ENCODE measurements around the gene DNAJC30. TPM values are rescaled to one million over a fixed set of nuclear protein-coding genes. Genes with fewer than 3 reads are reported as not detected.

DNAJC30 gene
- total and polyA plus RNA-seq, 2 donors (not counting 1 experiment from before 2014, with no cell fraction given) = 6.6 to 15.5 TPM

DNA sequence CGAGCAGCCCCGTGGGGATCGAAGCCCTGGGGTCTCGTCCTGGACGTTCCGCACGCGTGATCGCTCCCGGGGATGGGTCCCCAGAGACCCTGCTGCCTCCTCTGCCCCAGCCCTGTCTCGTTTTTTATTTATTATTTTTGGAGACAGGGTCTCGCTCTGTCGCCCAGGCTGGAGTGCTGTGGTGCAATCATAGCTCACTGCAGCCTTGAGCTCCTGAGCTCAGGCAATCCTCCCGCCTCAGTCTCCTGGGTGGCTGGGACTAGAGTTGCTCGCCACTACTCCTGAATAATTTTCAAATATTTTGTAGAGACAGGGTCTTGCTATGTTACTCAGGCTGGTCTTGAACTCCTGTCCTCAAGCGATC lies 36.5 kb upstream of the DNAJC30 start:
- peaks cover 20% of the 10 kb centered on the region for H3K4me1 Mint-ChIP-seq
- ATAC-seq (ENCODE audit: low read depth) = no peak
- POLR2A ChIA-PET = interaction anchor here (0.9 kb wide), 1 partner anchor 123 kb away, joined by 5 read pairs; no protein-coding TSS in a partner anchor

More for the DNA sequence above, 36.5 kb upstream of the DNAJC30 start:
- H3K9me3 ChIP-seq (ENCODE audit: control extremely low read depth in 1 of 3, control insufficient read depth in 2 of 3, insufficient read depth in 1 of 3, low read length in 2 of 3) = peaks cover 0 to 11% (median 0%) of the 10 kb centered on the region in 3 donors
- H3K27ac Mint-ChIP-seq = peak overlapping the region; percentile 37
- H2AFZ ChIP-seq (ENCODE audit: insufficient read depth, low read depth, low read length, poor library complexity, severe bottlenecking) = no peak overlapping the region
- peaks cover 12% of the 10 kb centered on the region for H4K20me1 ChIP-seq (ENCODE audit: control insufficient read depth, insufficient read depth, low read length, poor library complexity, severe bottlenecking)
- peak overlapping the region; percentile 97 for H3K4me2 ChIP-seq (replicated peaks; ENCODE audit: low read depth, low read length, poor library complexity, severe bottlenecking)
- H3K27me3 ChIP-seq (replicated peaks in 1 of 4; ENCODE audit: control extremely low read depth in 1 of 4, control insufficient read depth in 3 of 4, insufficient read depth in 4 of 4, low read length in 3 of 4) = peaks cover 0 to 55% (median 25%) of the 10 kb centered on the region in 4 experiments
- intact Hi-C loops (cut with micrococcal nuclease) = loop anchor here (1.0 to 5.0 kb wide), 5 partner anchors 12 to 141 kb away; partner anchors contain the start of genes ABHD11, BUD23, DNAJC30 and TBL2
- TF ChIP-seq, protein P1, sequence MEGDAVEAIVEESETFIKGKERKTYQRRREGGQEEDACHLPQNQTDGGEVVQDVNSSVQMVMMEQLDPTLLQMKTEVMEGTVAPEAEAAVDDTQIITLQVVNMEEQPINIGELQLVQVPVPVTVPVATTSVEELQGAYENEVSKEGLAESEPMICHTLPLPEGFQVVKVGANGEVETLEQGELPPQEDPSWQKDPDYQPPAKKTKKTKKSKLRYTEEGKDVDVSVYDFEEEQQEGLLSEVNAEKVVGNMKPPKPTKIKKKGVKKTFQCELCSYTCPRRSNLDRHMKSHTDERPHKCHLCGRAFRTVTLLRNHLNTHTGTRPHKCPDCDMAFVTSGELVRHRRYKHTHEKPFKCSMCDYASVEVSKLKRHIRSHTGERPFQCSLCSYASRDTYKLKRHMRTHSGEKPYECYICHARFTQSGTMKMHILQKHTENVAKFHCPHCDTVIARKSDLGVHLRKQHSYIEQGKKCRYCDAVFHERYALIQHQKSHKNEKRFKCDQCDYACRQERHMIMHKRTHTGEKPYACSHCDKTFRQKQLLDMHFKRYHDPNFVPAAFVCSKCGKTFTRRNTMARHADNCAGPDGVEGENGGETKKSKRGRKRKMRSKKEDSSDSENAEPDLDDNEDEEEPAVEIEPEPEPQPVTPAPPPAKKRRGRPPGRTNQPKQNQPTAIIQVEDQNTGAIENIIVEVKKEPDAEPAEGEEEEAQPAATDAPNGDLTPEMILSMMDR (IDR thresholded peaks at IDR 0.05) = no peak
- no peak for TF ChIP-seq EZH2 (IDR thresholded peaks at IDR 0.05; ENCODE audit: borderline replicate concordance, insufficient read depth, low read depth, low read length, poor library complexity, severe bottlenecking)
- H3K79me2 ChIP-seq (ENCODE audit: control insufficient read depth, insufficient read depth, low read length) = no peaks in the 10 kb centered on the region
- H3K27me3 Mint-ChIP-seq = peaks cover 27% of the 10 kb centered on the region
- CTCF ChIA-PET = interaction anchor here (1.2 to 1.6 kb wide), 3 partner anchors 12 to 113 kb away, joined by 5 to 6 read pairs (median 5); partner anchors contain the start of gene ABHD11
- H3K4me3 ChIP-seq (ENCODE audit: control extremely low read depth in 1 of 5, extremely low read depth in 1 of 5, insufficient read depth in 1 of 5, low read depth in 2 of 5, low read length in 4 of 5) = peak overlapping the region in 3 of 5 experiments; percentile 43 to 55 (median 48)
- H3K9me3 Mint-ChIP-seq (ENCODE audit: insufficient read depth) = no peaks in the 10 kb centered on the region
- 14% methylated on average over 14 of the region's 16 CpGs for WGBS (ENCODE audit: insufficient coverage)
- peak overlapping the region; percentile 82 for H3K4me3 Mint-ChIP-seq
- H3K27ac ChIP-seq (ENCODE audit: low read length in 2 of 2) = no peak overlapping the region
- H3K36me3 ChIP-seq (replicated peaks in 1 of 2; ENCODE audit: control extremely low read depth in 1 of 2, control insufficient read depth in 1 of 2, extremely low read depth in 1 of 2, insufficient read depth in 2 of 2, low read length in 1 of 2) = no peaks in the 10 kb centered on the region
- H3K9ac ChIP-seq (ENCODE audit: low read length) = peak overlapping the region; percentile 51
- no peak for DNase-seq
- H3K4me1 ChIP-seq (ENCODE audit: control insufficient read depth in 2 of 2, insufficient read depth in 2 of 2, low read length in 2 of 2) = peaks cover 25 to 31% of the 10 kb centered on the region in 2 donors
